ENCODE measurements around the gene RBM34.

DNA sequence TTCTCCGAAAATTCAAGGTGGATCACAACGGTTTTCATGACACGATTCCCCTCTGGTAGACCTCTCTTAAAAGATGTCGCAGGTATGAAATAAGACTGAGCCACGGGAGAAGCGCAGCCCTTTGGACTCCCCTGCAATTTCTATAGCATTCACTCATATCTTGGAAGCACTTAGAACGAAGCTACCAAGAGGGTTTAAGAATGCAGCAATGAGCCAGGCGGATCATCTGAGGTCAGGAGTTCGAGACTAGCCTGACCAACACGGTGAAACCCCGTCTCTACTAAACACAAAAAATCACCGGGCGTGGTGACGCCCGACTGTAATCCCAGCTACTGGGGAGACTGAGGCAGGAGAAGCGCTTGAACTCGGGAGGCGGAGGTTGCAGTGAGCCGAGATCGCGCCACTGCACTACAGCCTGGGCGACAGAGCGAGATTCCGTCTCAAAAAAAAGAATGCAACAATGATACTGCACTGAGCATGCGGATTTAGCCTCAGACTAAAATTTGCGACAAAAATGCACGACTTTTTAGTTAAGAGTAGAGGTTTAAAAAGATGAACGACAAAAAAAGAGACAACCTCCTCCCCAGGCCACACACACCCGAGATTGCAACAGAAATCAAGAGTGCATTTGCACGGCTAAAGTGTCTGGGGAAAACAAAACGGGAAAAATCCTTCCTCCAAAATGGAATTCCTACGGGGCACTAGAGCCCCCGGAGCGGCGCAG, 33.2 kb downstream of the RBM34 start:
- TF ChIP-seq, protein P1, sequence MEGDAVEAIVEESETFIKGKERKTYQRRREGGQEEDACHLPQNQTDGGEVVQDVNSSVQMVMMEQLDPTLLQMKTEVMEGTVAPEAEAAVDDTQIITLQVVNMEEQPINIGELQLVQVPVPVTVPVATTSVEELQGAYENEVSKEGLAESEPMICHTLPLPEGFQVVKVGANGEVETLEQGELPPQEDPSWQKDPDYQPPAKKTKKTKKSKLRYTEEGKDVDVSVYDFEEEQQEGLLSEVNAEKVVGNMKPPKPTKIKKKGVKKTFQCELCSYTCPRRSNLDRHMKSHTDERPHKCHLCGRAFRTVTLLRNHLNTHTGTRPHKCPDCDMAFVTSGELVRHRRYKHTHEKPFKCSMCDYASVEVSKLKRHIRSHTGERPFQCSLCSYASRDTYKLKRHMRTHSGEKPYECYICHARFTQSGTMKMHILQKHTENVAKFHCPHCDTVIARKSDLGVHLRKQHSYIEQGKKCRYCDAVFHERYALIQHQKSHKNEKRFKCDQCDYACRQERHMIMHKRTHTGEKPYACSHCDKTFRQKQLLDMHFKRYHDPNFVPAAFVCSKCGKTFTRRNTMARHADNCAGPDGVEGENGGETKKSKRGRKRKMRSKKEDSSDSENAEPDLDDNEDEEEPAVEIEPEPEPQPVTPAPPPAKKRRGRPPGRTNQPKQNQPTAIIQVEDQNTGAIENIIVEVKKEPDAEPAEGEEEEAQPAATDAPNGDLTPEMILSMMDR (IDR thresholded peaks at IDR 0.05), result no peak
- TF ChIP-seq POLR2A (IDR thresholded peaks at IDR 0.05), result no peak
